ENCODE data around the gene TMEM139. TPM values are rescaled to one million over a fixed set of nuclear protein-coding genes. Genes with fewer than 3 reads are reported as not detected.

TMEM139 gene
- polyA plus RNA-seq, 4 donors = 32.5 to 127 (median 66.5) TPM

Other genes with a start within 250 kb of the TMEM139 start
- not detected for gene OR6V1, start 232.6 kb upstream of the TMEM139 start, polyA plus RNA-seq
- gene PIP, start 152.9 kb upstream of the TMEM139 start, polyA plus RNA-seq = not detected
- gene TAS2R39, start 101.5 kb upstream of the TMEM139 start, polyA plus RNA-seq = not detected
- gene TAS2R40, start 62.9 kb upstream of the TMEM139 start, polyA plus RNA-seq = not detected
- 100 to 1,000 TPM; 250 to 450 (median 313) TPM for gene GSTK1, start 21.5 kb upstream of the TMEM139 start, polyA plus RNA-seq
- 10 to 100 TPM in 2 of 4 donors, 1 to 10 TPM in 2; 4.9 to 29.8 (median 9.0) TPM for gene CASP2, start 3.4 kb downstream of the TMEM139 start, polyA plus RNA-seq
- gene CLCN1, start 31.2 kb downstream of the TMEM139 start, polyA plus RNA-seq = 10 to 100 TPM in 1 of 4 donors, under 1 TPM in 1, not detected in 2; 0.19 to 24.9 TPM
- gene FAM131B, start 77.8 kb downstream of the TMEM139 start, polyA plus RNA-seq = 1 to 10 TPM in 2 of 4 donors, under 1 TPM in 1, not detected in 1; 0.54 to 3.3 (median 1.5) TPM
- 10 to 100 TPM; 50.3 to 77.1 (median 62.0) TPM for gene ZYX, start 96.4 kb downstream of the TMEM139 start, polyA plus RNA-seq
- gene EPHA1, start 123.9 kb downstream of the TMEM139 start, polyA plus RNA-seq = 10 to 100 TPM; 14.6 to 47.4 (median 31.0) TPM
- gene TAS2R60, start 158.5 kb downstream of the TMEM139 start, polyA plus RNA-seq = not detected
- gene TAS2R41, start 192.9 kb downstream of the TMEM139 start, polyA plus RNA-seq = not detected